ENCODE results near the gene RASA2. TPM values are rescaled to one million over a fixed set of nuclear protein-coding genes. Genes with fewer than 3 reads are reported as not detected.
A peak's percentile ranks its signal among the peaks of the same experiment; 100 is the strongest.

The RASA2 gene
- total and polyA plus RNA-seq, 10 donors: 9.4 to 90.6 (median 45.3) TPM

- intact Hi-C loops (cut with DNase I; ENCODE audit: low total_unique reads): no loop called here
- TF ChIP-seq POLR2AphosphoS5 (IDR thresholded peaks at IDR 0.05) (no peak), POLR2A (IDR thresholded peaks at IDR 0.05) (no peak)
- TF ChIP-seq, protein P1, sequence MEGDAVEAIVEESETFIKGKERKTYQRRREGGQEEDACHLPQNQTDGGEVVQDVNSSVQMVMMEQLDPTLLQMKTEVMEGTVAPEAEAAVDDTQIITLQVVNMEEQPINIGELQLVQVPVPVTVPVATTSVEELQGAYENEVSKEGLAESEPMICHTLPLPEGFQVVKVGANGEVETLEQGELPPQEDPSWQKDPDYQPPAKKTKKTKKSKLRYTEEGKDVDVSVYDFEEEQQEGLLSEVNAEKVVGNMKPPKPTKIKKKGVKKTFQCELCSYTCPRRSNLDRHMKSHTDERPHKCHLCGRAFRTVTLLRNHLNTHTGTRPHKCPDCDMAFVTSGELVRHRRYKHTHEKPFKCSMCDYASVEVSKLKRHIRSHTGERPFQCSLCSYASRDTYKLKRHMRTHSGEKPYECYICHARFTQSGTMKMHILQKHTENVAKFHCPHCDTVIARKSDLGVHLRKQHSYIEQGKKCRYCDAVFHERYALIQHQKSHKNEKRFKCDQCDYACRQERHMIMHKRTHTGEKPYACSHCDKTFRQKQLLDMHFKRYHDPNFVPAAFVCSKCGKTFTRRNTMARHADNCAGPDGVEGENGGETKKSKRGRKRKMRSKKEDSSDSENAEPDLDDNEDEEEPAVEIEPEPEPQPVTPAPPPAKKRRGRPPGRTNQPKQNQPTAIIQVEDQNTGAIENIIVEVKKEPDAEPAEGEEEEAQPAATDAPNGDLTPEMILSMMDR (IDR thresholded peaks at IDR 0.05 in 8 of 11, conservative IDR thresholded peaks at IDR 0.05 in 3 of 11): no peak
- H3K4me3 ChIP-seq: no peak overlapping the region
Observed at GRCh38 chr3:141542989-141543388, 56.2 kb downstream of the RASA2 start.

DNA sequence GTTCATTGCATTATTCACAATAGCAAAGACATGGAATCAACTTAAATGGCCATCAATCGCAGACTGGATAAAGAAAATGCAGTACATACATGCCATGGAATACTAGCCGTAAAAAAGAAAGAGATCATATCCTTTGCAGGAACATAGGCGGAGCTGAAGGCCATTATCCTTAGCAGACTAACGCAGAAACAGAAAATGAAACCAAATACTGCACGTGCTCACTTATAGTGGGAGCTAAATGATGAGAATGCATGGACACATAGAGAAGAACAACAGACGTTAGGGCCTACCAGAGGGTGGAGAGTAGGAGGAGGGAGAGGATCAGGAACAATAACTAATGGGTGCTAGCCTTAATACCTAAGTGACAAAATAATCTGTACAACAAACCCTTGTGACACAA lies 57.9 kb downstream of the RASA2 start:
- peak overlapping the region in 7 of 8 donors; percentile 21 to 74 (median 64) for H3K27ac ChIP-seq
- TF ChIP-seq, protein P1 (IDR thresholded peaks at IDR 0.05 in 8 of 11, conservative IDR thresholded peaks at IDR 0.05 in 3 of 11): no peak
- no peak for TF ChIP-seq POLR2A (IDR thresholded peaks at IDR 0.05)
- peak in 1 of 3 donors; percentile 18 for TF ChIP-seq POLR2AphosphoS5 (IDR thresholded peaks at IDR 0.05)
- H3K27me3 ChIP-seq (replicated peaks in 1 of 7): no peaks in the 10 kb centered on the region
- peaks cover 0 to 39% (median 34%) of the 10 kb centered on the region in 8 donors for H3K9me3 ChIP-seq
- no peak for DNase-seq
- WGBS, 5 donors: 45 to 61% (median 48%) methylated on average over 6 of the region's 6 CpGs
- H3K4me3 ChIP-seq: peak overlapping the region in 2 of 8 donors; percentile 12 to 43
- H3K36me3 ChIP-seq: peaks cover 0 to 89% (median 12%) of the 10 kb centered on the region in 6 donors
- peaks cover 0 to 65% (median 14%) of the 10 kb centered on the region in 6 donors for H3K4me1 ChIP-seq
- intact Hi-C loops (cut with DNase I; ENCODE audit: low total_unique reads): no loop called here

More at GRCh38 chr3:141542989-141543388, 56.2 kb downstream of the RASA2 start:
- H3K27ac ChIP-seq: no peak overlapping the region
- peaks cover 0 to 78% (median 12%) of the 10 kb centered on the region in 6 donors for H3K36me3 ChIP-seq
- no peak for DNase-seq
- no peaks in the 10 kb centered on the region for H3K27me3 ChIP-seq (replicated peaks in 1 of 7)
- H3K4me1 ChIP-seq: peaks cover 0 to 70% (median 20%) of the 10 kb centered on the region in 6 donors
- H3K9me3 ChIP-seq: peaks cover 0 to 39% (median 32%) of the 10 kb centered on the region in 8 donors

- Histone ChIP-seq H3K4me3 (no peak overlapping the region), H3K27ac (peak overlapping the region in 1 of 8 donors; percentile 74)
- 83 to 95% (median 92%) methylated on average over 3 of the region's 3 CpGs for WGBS, 5 donors
Observed at GRCh38 chr3:141546081-141546480, 59.3 kb downstream of the RASA2 start.

GRCh38 chr3:141546586-141546985 lies 59.8 kb downstream of the RASA2 start:
- TF ChIP-seq POLR2AphosphoS5 (IDR thresholded peaks at IDR 0.05) (no peak), POLR2A (IDR thresholded peaks at IDR 0.05) (no peak)
- TF ChIP-seq, protein P1 (IDR thresholded peaks at IDR 0.05 in 8 of 11, conservative IDR thresholded peaks at IDR 0.05 in 3 of 11): no peak
- Histone ChIP-seq H3K9me3 (peaks cover 0 to 39% (median 34%) of the 10 kb centered on the region in 8 donors), H3K27me3 (replicated peaks in 1 of 7) (no peaks in the 10 kb centered on the region), H3K4me3 (no peak overlapping the region), H3K4me1 (peaks cover under 1 to 63% (median 15%) of the 10 kb centered on the region in 6 donors), H3K36me3 (peaks cover 0 to 83% (median 14%) of the 10 kb centered on the region in 6 donors), H3K27ac (no peak overlapping the region)
- no peak for DNase-seq
- WGBS, 5 donors: 94 to 96% (median 95%) methylated on average over 3 of the region's 3 CpGs
- intact Hi-C loops (cut with DNase I; ENCODE audit: low total_unique reads): no loop called here

More at GRCh38 chr3:141546081-141546480, 59.3 kb downstream of the RASA2 start:
- no peaks in the 10 kb centered on the region for H3K27me3 ChIP-seq (replicated peaks in 1 of 7)
- TF ChIP-seq POLR2AphosphoS5 (IDR thresholded peaks at IDR 0.05) (no peak), POLR2A (IDR thresholded peaks at IDR 0.05) (no peak)
- TF ChIP-seq, protein P1 (IDR thresholded peaks at IDR 0.05 in 8 of 11, conservative IDR thresholded peaks at IDR 0.05 in 3 of 11): no peak
- intact Hi-C loops (cut with DNase I; ENCODE audit: low total_unique reads): no loop called here
- peaks cover 0 to 88% (median 14%) of the 10 kb centered on the region in 6 donors for H3K36me3 ChIP-seq
- H3K9me3 ChIP-seq: peaks cover 0 to 39% (median 34%) of the 10 kb centered on the region in 8 donors
- peaks cover 0 to 63% (median 12%) of the 10 kb centered on the region in 6 donors for H3K4me1 ChIP-seq
- DNase-seq: no peak
